Sigmoid colon (tissue), 4 donors: ENCODE results near the gene STIM2.

Experiments used
- EP300 ChIP-seq, 4 donors: sonication (generic); formaldehyde crosslinking; IDR thresholded peaks; one replicate each; pipeline ENCODE4 v1.6.1; 2017; ENCODE audit warnings: antibody characterized with exemption in 4 of 4
- POLR2AphosphoS5 ChIP-seq, 4 donors: sonication (generic); formaldehyde crosslinking; IDR thresholded peaks; one replicate each; pipeline ENCODE4 v1.6.1; 2017; ENCODE audit warnings: antibody characterized with exemption in 4 of 4
- TF ChIP-seq, protein P1 (sequence below), 4 experiments: fragments of 450-650 bp in 3 of 4; fragments of 200-600 bp in 1 of 4; IDR thresholded peaks; one replicate each; pipeline ENCODE4 v1.5.1; 2016 to 2019; ENCODE audit warnings: antibody characterized with exemption in 4 of 4, mild to moderate bottlenecking in 3 of 4, moderate library complexity in 2 of 4

DNA sequence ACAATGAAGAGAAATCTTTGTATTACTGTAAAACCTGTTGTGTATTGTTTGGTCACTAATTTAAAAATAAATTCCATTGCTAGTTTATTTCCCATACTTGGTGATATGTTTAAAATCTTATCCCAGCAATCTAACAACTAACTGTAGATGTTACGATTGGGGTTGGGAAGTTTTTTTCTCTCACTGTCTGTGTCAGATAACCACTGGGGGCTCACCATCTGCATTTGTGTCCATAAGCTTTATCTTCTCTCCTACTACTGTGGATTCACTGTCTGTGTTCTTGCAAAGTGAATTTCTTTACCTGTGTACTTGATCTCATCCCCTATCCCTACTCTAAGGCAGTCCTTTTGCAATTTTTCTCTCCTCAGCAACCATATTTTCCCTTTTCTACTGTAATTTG, 81.3 kb downstream of the STIM2 start:
- TF ChIP-seq, protein P1, sequence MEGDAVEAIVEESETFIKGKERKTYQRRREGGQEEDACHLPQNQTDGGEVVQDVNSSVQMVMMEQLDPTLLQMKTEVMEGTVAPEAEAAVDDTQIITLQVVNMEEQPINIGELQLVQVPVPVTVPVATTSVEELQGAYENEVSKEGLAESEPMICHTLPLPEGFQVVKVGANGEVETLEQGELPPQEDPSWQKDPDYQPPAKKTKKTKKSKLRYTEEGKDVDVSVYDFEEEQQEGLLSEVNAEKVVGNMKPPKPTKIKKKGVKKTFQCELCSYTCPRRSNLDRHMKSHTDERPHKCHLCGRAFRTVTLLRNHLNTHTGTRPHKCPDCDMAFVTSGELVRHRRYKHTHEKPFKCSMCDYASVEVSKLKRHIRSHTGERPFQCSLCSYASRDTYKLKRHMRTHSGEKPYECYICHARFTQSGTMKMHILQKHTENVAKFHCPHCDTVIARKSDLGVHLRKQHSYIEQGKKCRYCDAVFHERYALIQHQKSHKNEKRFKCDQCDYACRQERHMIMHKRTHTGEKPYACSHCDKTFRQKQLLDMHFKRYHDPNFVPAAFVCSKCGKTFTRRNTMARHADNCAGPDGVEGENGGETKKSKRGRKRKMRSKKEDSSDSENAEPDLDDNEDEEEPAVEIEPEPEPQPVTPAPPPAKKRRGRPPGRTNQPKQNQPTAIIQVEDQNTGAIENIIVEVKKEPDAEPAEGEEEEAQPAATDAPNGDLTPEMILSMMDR (IDR thresholded peaks at IDR 0.05): no peak
- TF ChIP-seq POLR2AphosphoS5 (IDR thresholded peaks at IDR 0.05): no peak
- TF ChIP-seq EP300 (IDR thresholded peaks at IDR 0.05): no peak
